HG03378 (cell line): ENCODE results near the gene TMPRSS15.
"Not testable (repeated sequence)": the region's sequence is repeated elsewhere in the genome, so short reads cannot be mapped to it uniquely, and the experiment has no call there.

ENCODE experiments used
- ATAC-seq: cut with Tn5 transposase; IDR thresholded peaks from one replicate; pipeline ENCODE4 v1.9.1; 2021; ENCODE audit warnings: mild to moderate bottlenecking, moderate library complexity; ENCODE audit not compliant: unreplicated experiment

TMPRSS15 gene

DNA sequence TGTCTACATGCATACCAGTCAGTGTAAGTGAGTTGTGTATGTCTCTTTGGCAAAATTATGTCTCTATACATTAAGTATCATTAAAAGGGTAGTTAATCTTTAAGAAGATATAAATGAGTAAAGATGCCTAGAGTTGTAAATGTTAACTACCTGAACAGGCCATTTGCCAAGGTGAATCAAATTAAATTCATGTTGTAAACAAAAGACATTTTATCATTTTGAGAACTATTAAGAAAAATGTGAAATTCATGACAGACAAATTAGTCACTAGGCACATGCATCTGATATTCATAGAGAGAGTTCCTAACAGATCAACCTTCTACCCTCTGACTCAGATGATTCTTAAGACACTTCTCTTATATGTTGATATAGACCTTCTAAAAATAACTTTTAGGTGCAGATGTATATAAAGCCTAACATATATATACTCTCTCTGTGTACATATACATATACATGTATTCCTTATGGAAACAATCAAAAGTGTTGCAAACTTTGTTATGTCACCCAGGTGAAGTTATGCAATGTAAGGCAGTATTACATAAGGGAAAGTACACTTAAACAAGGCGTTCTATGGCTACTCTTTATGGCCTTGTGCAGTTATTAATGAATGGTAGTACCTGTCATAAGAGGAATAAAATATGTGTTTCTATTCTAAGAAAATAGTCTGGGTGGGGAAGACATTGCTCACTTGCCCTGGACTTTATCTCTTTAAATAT lies at the start of gene TMPRSS15:
Gene TMPRSS15 (minus strand): TSS at position 51 of the 716 bp plus-strand sequence. CDS start 163 bp downstream, outside the sequence.
- no peak for ATAC-seq

DNA sequence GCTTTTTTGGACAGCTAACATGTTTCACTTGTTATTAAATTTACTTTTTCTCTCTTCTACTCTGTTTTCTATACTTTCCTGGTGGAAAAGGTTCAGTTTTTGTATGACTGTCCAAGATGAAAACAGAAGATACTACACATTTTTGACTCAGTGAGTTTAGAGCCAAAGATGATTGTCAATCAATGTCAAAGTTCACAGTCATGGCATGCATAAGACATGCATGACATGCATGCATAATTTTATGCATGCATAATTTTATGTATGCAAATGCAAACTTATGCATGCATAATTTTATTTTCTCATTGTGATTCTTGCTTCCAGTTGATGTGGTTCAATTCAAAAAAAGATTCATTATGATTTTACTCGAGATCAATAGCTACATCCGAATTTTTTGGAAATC lies 48.1 kb upstream of the TMPRSS15 start:
- no peak for ATAC-seq

DNA sequence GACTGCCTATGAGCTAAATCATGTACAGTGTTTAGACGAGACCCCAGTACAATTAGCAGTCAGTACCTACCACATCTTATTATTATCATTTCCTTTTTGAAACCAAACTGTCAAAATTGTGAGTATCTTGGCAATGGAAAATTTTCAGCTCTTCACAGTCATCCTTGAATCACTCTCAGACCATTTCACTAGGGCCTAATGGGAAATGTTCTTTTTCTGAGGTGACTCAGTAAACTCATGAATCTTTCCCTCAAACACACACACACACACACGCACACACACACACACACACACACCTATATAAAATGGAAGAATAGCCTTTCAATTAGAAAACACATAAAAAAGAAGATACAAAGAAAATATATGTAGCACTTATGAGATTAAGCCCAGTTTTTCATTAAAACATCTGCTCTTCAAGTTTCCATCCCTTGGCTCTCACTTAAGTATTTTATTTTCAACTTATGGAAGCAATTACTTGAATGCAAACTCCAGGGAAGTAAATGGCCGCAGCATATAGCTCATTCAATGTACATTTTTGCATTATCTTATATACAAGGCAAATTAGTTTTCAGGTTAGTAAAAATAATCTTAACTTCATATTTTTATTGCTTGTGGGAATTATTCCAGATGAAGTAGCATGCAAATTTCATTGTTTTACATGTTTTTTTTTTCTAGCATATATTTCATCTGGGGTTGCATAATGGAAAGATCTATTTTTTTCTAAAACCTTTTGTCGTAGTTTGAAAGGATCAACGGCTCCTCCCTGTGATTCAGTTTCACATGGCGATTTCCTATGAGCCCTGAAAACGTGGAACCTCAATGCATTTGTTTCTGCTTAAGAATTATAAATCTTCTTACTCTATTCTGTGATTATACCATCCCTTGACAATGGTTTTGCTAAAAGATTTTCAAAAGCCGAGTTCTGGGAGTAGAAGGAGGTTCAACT lies 46.3 kb upstream of the TMPRSS15 start:
- no peak for ATAC-seq

DNA sequence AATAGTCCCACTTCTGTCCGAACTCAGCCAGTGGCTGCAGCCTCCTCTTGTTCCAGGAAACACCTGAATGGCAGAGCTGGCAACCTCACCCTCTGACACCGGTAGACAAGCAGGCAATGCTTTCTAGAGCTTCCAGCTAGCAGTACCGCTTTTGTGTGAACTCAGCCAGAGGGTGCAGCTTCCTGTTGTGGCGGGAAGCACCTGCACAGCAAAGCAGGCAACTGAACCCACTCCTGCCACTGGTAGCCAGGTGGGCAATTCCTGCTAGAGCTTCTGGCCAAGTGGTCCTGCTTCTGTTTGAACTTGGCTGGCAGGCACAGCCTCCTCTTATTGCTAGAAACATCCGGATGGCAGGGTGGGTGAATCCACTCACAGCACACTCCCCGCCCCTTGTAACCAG lies 40.1 kb upstream of the TMPRSS15 start:
- ATAC-seq, result no peak

DNA sequence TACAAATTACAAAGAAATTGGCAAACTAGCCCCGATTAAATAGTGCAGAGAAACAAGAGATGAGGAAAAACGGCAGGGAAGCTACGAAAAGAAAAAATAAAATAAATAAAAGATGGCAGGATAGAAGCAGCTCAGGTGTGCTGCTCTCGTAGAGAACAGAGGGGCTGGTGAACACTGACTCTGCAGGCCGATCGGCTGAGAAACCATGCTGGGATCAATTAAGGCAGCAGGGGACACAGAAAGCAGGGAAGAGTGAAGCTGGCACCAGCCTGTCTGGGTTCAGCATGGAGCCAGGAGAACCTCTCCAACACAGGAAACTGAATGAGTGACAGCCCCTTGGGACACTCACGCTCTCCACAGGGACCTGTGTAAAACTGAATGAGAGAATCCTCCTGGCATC lies 39.5 kb upstream of the TMPRSS15 start:
- no peak for ATAC-seq

DNA sequence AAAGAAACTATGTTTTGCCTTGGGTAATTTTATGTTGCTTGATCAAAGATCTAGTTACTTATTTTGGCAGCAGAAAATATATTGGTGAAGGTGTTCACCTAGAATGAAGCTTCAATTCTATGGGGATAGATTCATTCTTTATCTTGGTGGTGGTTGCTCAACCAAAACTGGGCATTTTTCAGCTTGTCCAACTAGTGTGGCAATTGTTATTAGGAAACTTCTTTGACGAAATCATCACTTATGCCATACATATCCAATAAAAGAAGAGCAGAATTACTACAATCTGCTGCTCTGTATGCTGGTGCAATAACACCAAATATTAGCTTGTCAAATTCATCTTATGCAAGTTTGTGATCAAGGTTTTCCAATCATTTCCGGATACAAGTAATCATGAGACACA lies 26.8 kb upstream of the TMPRSS15 start:
- no peak for ATAC-seq

DNA sequence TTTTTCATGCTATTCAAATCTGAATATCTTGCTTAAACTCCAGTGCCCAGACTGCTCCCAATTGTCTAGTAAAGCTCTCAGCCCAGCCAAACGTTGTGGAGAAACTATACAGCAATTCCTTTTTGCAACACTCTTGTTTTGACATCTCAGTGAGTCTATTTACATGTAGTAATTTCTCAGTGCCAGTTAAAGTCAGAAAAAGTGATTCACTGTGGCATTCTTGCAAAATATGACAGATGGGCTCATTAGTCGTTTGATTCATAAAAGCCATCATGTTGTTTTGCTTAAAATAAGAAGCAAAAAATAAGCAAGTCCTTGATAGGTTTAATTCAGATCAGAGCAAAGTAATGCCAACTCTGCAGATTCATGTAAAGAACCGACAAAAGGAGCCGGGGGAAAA lies 20.7 kb upstream of the TMPRSS15 start:
- ATAC-seq, result no peak

GRCh38 chr21:18417141-18417790 lies 13.7 kb upstream of the TMPRSS15 start:
- no peak for ATAC-seq

GRCh38 chr21:18411565-18411964 lies 8.0 kb upstream of the TMPRSS15 start:
- no peak for ATAC-seq

DNA sequence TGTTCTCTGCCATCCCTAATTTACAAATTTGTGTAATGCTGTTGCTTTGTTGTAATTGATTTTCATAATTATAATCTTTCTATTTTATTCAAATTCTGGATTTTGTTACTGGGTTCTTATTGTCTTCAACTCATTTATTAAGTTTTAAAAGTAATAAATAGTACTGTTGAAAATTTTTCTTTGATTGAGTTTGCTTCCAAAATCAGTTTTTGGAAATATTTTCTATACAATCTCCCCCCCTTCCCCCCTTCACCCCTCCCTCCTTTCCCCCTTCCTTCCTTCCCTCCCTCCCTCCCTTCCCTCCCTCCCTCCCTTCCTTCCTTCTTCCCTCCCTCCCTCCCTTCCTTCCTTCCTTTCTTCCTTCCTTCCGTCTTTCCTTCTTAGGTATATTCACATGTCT lies 6.0 kb upstream of the TMPRSS15 start:
- no peak for ATAC-seq

DNA sequence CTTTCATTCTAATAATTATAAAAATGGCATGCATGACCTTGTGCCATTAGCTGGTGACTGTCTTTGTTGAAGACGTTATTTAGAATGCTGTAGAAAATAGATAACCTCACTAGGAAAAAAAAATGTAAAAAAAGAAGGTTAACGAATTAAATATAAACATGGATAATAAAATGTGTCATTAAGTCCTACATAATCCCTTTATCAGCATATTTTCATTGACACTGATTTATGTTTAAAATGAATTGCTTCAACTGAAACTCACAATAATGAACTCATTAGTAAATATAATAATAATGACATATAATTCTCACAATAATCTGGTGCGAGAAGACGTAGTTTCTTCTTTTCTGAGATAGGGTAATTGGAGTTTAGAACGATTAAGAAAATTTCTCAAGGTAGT lies 4.7 kb downstream of the TMPRSS15 start:
- ATAC-seq, result no peak

DNA sequence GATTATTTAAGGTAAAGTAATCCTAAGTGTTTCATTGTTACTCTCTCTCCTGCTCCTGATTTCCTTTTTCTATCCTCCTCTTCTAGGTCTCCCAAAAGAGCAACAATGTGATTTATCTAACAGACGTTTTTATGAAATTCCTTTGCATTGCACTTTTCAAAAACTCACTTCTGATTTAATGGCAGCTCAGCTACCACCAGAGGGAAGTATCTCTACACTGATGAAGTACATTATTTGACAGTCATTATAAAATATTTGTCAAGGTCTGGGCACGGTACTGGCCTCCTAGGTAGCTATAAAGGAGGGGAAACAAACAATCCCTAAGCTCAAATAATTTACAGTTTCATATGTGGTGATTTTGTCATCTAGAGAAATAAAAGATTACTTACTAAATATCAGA lies 15.6 kb downstream of the TMPRSS15 start:
- no peak for ATAC-seq

DNA sequence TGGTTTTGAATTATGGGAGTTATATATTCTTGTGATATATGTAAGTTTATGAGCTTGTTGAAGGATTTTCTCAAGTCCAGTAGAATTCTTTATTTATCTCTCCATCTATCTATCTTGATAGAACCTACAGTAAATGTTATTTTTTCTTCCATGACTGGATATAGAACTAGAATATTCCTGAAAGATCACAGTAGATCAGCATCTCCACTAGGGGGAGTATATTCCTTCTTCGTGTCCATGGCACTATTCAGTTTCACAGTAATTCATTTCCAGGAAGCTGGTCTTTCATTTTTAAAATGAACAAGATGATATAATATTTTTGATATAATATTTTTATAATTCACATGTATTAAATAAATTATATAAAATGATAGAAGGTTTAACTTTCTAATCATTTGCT lies 18.8 kb downstream of the TMPRSS15 start:
- ATAC-seq, result no peak

GRCh38 chr21:18382934-18383619 lies 20.5 kb downstream of the TMPRSS15 start:
- not testable (repeated sequence) for ATAC-seq

DNA sequence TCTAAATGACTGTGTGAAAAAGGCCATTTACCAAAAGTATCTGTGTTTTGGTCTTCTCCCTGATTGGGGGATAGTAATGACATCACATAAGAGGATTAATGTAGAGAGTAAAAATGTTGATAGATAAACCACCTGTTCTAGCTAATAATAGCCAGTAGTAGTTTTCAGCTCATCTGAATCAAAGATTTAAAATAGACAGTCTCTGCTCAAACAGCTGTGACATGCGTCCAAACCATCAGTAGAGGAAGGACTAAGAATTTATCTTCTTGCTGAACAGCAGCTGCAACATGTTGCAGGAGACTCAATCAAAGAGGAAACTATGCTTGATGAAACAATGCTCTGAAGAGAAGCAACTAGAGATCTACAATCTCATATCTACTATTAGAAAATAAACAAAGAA lies 21.4 kb downstream of the TMPRSS15 start:
- ATAC-seq, result no peak

GRCh38 chr21:18373606-18374005 lies 30.0 kb downstream of the TMPRSS15 start:
- no peak for ATAC-seq

DNA sequence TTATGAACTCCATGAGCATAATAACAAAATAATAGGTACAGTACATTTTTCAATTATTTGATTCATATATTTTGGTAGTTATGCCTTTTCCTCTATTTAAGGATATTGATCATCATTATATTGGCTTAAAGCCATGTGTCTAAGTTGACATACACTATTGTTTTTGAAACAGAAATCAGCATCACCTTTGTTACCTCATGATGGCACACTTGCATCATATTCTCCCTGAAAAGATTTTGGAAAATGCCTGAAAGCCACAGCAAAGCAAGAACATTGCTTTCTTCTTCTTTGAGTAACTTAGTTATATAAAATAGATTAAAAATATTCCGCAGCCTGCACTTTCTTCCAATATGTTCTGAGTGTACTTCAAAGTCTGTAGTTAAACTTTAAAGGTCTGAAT lies 33.3 kb downstream of the TMPRSS15 start:
- ATAC-seq, result no peak

GRCh38 chr21:18369115-18369514 lies 34.5 kb downstream of the TMPRSS15 start:
- ATAC-seq, result no peak

GRCh38 chr21:18368205-18368604 lies 35.4 kb downstream of the TMPRSS15 start:
- ATAC-seq, result no peak

- ATAC-seq, result no peak
These were observed 46.8 kb downstream of the TMPRSS15 start for GRCh38 chr21:18356801-18357200.

GRCh38 chr21:18354947-18355346 lies 48.6 kb downstream of the TMPRSS15 start:
- ATAC-seq, result no peak
